ENCODE measurements around the gene HOXD1.

The HOXD1 gene

DNA sequence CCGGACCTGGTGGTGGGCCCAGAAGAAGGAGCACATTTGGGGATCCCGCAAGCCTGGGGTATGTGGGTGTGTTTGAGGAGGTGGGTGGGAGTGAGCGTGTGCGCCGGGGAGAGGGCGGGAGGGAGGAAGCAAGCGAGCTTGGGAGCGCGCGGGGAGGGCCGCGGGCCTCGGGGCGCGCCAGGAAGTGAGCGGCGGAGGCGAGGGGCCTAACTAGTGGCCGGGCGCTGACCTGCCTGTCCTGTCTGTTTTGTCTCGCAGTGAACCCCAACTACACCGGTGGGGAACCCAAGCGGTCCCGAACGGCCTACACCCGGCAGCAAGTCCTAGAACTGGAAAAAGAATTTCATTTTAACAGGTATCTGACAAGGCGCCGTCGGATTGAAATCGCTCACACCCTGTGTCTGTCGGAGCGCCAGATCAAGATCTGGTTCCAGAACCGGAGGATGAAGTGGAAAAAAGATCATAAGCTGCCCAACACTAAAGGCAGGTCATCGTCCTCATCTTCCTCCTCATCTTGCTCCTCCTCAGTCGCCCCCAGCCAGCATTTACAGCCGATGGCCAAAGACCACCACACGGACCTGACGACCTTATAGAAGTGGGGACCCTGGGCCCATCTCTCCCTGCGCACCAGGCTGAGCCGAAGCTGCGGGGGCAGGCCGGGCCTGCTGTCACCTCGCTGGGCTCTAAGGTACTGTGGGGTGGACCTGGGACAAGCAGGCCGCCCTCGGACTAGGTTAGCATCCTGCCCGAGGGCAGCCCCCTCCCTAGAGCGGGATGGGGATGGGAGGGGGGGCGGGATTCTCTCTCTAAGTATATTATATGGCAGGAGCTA is 35.9 kb upstream of the HOXD1 start:
- DNase-seq (ENCODE audit: low read depth), result no peak

DNA sequence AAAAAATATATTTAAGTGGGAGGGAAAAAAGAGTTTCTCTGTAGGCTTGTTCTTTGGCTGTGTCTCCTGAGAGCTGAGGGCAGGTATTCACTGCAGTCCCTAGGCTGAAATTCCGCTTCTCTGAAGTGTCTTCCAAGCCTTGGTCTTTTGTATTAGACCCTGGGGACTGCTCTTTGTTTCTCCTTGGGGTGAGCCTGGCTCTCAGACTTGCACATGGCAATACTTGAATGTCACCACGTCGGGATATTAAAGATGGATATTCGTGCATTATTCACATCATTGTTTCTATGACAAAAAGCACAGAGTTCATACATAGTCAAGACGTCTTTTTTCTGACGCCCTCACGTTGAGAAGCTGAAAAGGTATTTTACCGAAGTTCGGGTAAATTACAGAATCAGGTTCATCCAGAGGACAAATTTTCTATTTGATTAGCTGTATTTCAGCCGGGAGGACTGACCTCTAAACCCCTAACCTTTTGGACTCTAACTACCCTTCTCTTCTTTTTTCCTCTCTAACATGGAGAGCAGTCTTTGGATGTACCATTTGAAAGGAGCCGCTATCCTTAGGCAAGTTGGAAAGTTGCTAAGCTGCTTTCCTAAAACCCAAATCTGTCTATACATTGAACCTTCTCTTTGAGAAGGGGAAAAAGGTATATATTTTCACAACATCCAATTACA is 33.8 kb upstream of the HOXD1 start:
- DNase-seq (ENCODE audit: low read depth), result no peak

DNA sequence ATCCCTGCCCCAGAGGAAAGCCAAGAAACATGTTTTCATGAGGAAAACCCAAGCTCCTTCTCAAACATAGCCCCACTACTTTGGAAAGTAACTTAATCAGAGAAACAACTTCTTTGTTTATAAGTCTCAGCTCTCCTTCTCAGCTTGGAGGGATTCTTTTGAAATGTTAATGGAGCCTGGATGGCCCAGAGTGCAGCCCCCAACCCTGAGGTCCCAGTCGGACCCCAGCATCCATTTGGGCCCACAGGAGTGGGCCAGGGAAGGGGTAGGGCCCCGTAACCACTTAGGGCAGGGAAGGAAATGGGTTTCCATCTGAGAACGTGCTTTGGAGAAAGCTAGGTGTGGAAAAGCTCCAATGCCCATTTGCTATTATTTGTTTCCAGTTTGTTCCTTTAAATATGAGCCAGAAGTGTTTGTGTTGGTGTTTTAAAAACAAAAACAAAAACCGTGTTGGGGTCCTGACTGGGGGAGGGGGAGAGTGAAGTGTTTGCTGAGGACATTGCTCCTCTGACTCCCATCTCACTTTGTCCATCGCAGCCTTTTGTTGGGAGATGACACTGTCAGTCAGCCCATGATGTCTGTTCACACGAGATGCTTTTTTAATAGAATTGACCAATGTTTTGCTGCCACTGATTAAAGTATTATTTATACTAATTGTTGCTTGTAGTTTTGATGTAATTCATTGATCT is 33.0 kb upstream of the HOXD1 start:
- DNase-seq (ENCODE audit: low read depth), result no peak

DNA sequence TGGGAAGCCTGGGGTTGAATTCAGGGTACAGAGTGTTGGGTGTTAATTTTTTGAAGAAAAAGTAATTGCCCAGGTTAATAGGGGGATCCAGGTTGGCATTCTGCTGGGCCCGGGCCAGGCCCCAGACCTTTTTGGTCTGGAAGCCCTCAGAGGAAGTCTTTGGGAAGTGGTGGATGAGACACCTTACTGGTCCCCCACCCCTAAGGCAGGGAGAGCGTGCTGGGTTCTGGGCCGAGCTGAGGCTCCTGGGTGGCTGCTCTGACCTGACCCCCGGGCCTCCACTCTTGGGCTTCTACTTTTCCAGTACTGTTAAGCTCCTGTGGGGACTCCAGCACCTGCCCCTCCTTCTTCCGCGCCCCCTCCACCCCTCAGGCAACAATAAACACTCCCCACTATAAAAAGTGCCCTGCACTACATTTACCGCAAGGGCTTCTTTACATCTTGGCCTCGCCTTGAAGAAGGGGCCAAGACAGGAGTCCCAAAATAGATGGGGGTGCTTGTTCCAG is 32.1 kb upstream of the HOXD1 start:
- DNase-seq (ENCODE audit: low read depth), result no peak

GRCh38 chr2:176156807-176157498 is 31.5 kb upstream of the HOXD1 start, which contains the start of gene HOXD3:
Gene HOXD3, plus strand, starts transcription at chr2:176157307. Its CDS starts 11,808 bp downstream, at chr2:176169115.
- DNase-seq (ENCODE audit: low read depth), result no peak

- DNase-seq (ENCODE audit: low read depth), result no peak
Observed at GRCh38 chr2:176157499-176158185, 30.8 kb upstream of the HOXD1 start.

DNA sequence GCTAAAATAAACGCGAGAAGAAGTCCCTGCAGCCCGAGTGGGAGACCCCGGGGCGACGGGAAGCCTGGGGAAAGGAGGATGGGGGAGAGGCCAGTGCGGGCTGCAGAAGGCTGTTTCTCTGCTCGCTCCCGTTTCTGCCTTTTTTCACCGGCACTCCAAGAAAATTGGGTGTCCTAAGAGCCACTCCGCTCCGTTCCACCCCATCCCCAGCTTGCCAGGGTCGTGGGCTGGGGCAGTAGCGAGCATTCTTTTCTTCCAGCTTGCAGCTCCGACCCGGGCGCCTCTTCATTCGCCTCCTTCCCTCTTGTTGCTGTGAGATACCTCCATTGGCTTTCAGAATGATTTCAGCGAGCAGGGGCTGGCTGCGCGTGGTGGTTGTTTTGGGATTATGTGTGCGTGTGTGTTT is 30.3 kb upstream of the HOXD1 start:
- no peak for DNase-seq (ENCODE audit: low read depth)

DNA sequence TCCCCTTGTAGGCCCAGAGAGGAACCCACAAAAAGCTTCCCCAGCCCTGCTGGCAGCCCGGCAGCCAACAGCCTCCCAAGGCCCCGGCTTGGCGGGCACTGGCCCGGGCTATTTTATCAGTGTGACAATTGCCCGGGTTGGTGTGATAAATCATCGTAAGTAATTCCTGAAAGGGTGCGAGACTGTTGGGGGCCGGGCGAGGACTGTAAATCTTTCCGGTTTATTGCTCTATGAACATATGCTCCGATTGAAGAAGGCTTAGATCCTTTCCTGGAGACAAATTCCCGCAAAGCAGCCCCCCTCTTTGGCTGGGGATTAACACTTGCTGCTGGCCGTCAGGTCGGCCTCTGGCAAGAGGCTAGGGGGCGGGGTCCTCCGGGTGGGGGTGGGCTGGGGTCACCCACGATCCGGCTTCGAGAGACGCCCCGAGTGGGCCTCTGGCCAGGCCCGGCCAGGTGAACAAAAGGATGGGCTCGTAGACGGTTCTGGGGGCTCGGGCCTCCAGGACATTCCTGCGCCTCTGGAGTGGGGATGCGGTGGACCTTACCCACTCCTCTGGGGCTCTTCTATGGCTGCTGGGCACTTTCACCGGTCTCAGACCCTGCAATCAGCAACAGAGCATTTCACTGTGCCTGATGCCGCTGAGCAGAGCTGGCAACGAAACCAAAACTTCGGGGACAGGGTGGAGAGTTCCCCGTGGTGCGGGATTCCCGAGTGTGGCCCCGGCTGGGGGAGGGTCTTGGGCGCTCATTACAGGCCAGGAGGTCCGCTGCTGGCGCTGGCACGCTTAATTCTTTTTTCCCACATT is 29.4 kb upstream of the HOXD1 start:
- no peak for DNase-seq (ENCODE audit: low read depth)

DNA sequence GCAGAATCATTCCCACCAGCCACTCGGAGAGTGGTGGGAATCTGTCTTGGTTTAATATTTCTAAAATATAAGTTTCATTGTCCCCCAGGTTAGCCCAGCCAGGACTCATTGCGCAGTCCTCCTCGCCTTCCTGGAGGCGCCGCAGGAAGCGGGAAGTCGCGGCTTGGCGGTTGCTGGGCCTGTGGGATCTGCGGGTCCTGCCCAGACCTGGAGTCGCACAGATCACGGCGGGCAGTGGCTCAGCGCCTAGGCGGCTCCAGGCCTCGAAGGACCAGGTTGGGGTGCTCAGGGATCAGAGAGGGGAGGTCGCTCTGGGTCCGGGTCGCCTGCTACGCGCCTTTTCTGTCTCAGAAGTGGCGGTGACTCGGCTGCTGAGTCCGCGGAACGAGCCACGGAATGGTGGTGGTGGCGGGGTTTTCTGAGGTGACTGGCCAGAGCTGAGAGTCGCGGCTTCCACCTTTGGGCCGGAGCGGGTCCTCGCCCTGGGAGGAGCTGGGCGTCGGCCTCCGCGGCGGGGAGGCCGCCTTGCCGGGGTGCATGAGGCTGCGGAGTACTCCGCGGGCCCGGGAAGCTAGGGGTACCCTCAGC is 28.7 kb upstream of the HOXD1 start:
- DNase-seq (ENCODE audit: low read depth), result no peak

DNA sequence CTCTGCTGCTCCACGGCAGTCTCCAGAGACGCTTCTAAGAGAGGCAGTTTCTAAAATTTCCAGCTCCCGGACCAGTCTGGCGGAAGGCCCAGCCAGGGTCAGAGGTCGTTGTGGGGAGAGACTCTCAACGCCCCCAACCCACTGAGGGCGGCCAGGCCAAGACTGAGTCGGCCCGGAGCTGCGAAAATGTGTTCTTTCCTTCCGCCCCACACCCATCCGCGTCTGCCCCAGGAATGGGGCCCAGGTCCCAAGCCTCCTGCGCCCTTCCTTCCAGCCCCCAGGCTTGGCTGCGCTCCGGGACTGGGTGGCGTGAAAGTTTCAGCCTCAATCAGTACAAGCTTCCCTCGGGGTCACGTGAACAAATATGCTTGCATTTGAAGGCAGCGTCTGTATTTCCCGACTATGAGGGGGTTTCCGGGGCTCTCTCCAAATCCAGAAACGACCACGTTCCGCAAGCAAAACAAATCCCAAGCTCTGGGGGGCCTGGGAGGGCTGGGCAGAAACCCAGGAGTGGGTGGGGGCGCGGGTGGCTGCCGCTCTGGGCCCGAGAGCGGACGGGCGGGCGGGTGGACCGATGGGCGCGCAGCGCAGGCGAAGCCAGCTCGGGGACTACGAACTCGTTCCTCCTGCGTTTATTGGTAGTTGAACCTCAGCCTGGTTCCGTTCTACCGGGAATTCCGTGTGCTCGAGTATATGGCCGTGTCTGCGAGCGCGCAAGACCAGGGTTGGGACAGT is 28.1 kb upstream of the HOXD1 start:
- DNase-seq (ENCODE audit: low read depth), result no peak

GRCh38 chr2:176160986-176161824 is 27.3 kb upstream of the HOXD1 start:
- no peak for DNase-seq (ENCODE audit: low read depth)

DNA sequence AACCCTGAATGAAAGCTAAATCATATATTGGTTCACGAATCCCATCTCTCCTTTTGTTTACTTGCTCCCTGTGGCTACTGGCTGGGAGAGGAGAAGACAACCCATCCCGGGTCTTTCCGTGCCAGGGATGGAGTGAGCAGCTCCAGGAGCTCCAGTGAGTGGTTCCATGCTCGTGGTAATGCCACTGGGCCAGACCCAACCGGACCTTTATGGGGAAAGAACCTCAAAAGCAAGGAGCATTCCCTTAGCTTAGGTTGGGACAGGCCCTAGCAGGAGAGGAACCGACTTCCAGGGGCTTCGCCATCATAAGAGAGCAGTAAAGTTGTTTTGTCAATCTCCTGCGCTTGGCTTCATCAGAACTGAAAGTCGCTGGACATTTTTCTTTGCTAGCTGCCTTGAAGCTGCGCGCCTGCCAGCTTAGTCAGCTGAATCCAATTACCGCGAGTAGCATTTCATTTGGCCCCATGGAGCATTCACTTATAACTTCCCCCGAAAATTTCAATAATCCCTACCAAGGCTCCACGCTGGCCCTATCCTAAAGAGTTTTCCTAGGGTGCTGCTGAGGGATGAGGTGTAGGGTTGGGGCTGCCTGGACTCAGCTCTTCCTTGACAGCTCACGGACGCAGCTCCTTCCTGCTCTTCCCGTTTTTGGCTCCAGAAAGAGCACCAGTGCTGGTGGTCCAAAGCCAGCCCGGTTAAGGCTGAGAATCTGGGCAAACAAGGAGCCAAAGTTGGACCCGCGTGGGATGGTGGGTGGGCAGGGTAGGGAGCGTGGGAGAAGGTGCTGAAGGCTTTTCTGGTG is 26.4 kb upstream of the HOXD1 start:
- no peak for DNase-seq (ENCODE audit: low read depth)

DNA sequence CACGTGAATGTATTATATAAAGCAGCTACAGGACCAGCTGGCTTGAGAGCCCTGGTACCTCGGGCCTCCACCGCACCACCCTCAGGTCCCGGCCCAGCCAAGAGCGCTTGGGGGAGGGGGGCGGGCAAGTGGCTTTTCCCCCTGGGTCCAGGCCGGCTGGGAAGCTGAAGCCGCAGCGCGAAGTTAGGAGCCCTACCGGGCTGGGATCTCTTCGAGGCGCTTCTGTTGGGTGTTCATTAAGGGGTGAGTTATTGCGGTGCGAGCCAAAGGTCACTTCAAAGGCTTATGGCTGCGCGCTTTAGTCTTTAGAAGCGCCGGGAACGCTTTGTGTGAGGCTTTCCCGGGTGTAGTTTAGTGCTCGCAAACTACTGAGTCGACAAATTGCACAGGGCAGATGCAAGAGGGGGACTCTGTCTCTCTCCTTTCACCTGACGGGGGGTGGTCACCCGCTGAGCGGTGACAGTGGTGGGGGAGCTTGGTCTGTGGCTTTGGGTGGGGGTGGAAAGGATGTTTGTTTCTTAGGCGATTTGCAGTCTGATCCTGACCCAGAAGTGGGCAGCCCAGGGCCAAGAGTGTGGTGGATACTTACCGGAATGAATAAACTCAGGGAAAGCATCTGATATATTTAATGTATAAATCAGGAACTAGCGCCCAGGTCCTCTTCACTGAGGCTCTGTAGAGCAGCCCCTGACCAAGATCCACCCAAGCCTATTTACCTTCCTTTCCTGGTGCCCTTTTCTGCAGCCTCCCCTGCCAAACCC is 25.4 kb upstream of the HOXD1 start:
- no peak for DNase-seq (ENCODE audit: low read depth)

- DNase-seq (ENCODE audit: low read depth), result no peak
Observed at GRCh38 chr2:176163672-176164056, 24.8 kb upstream of the HOXD1 start.

- DNase-seq (ENCODE audit: low read depth), result no peak
Observed at GRCh38 chr2:176164201-176164600, 24.3 kb upstream of the HOXD1 start.

GRCh38 chr2:176164611-176165369 is 23.7 kb upstream of the HOXD1 start:
- no peak for DNase-seq (ENCODE audit: low read depth)

Data from CMK (cell line).